IMR-90 (cell line): ENCODE data around the gene PPFIA1. TPM values are rescaled to one million over a fixed set of nuclear protein-coding genes. Genes with fewer than 3 reads are reported as not detected.

ENCODE experiments used
- ATAC-seq: fragments of 200-7000 bp; cut with Tn5 transposase; 2 replicates; pipeline ENCODE4 v1.9.1; 2020; ENCODE audit warnings: low read depth, mild to moderate bottlenecking, moderate library complexity
- BruUV-seq: library from RNA; stranded (reverse); fragments of 400-500 nt; replicated peaks from 2 replicates; lab custom pipeline; 2021; lab: Mats Ljungman, UMichigan
- CTCF ChIA-PET: fragments of 300-600 bp; formaldehyde crosslinking; extraction: SDS; loops from one replicate; lab custom pipeline; 2021; ENCODE audit warnings: antibody characterized with exemption; lab: Yijun Ruan, JAX
- POLR2A ChIA-PET: fragments of 300-600 bp; sonication (Branson Sonifier 250); formaldehyde crosslinking; loops from one replicate; lab custom pipeline; 2022; ENCODE audit warnings: antibody characterized with exemption; ENCODE audit not compliant: unreplicated experiment; lab: Charles Lee
- DNase-seq: peaks from one replicate; pipeline ENCODE4 v3.0.0; 2013
- H2AFZ ChIP-seq: replicated peaks from 2 replicates; pipeline ENCODE3; 2013; ENCODE audit warnings: low read length, mild to moderate bottlenecking; ENCODE audit not compliant: poor library complexity
- H2AK5ac ChIP-seq: 2 replicates; pipeline ENCODE4 v1.6.1; 2013; ENCODE audit warnings: low read depth, low read length, inconsistent platforms
- H2AK9ac ChIP-seq: replicated peaks from 2 replicates; pipeline ENCODE3; 2013; ENCODE audit warnings: mild to moderate bottlenecking, low read depth, low read length, moderate library complexity; ENCODE audit not compliant: poor library complexity
- H2BK120ac ChIP-seq: 2 replicates; pipeline ENCODE4 v1.6.1; 2013; ENCODE audit warnings: low read depth, low read length, inconsistent platforms
- H2BK15ac ChIP-seq: 3 replicates; pipeline ENCODE4 v1.6.1; 2013; ENCODE audit warnings: low read depth, low read length, inconsistent platforms
- H2BK20ac ChIP-seq: 2 replicates; pipeline ENCODE4 v1.6.1; 2013; ENCODE audit warnings: low read depth, mild to moderate bottlenecking, inconsistent platforms, low read length, moderate library complexity
- H2BK5ac ChIP-seq: 2 replicates; pipeline ENCODE4 v1.6.1; 2013; ENCODE audit warnings: mild to moderate bottlenecking, low read depth, low read length, inconsistent platforms; ENCODE audit not compliant: poor library complexity, severe bottlenecking
- H3K14ac ChIP-seq: replicated peaks from 2 replicates; pipeline ENCODE4 v1.6.1; 2013; ENCODE audit warnings: low read depth, low read length, inconsistent platforms
- H3K18ac ChIP-seq: 2 replicates; pipeline ENCODE4 v1.6.1; 2013; ENCODE audit warnings: low read depth, low read length, control low read depth
- H3K23ac ChIP-seq: 2 replicates; pipeline ENCODE4 v1.6.1; 2013; ENCODE audit warnings: low read depth, low read length, inconsistent platforms
- H3K27ac ChIP-seq: 2 replicates; pipeline ENCODE4 v1.5.1; 2013; ENCODE audit warnings: mild to moderate bottlenecking, control low read depth, low read length; ENCODE audit not compliant: insufficient read depth
- H3K27me3 ChIP-seq: 2 replicates; pipeline ENCODE4 v1.6.1; 2013; ENCODE audit warnings: low read length; ENCODE audit not compliant: control insufficient read depth, insufficient read depth
- H3K36me3 ChIP-seq: 2 replicates; pipeline ENCODE4 v1.6.1; 2013; ENCODE audit warnings: low read length, mixed read lengths; ENCODE audit not compliant: control insufficient read depth, insufficient read depth
- H3K4ac ChIP-seq: 2 replicates; pipeline ENCODE4 v1.6.1; 2013; ENCODE audit warnings: low read depth, low read length, inconsistent platforms
- H3K4me1 ChIP-seq: 2 replicates; pipeline ENCODE4 v1.6.1; 2013; ENCODE audit warnings: low read length, mixed read lengths; ENCODE audit not compliant: control insufficient read depth, insufficient read depth
- H3K4me2 ChIP-seq: 2 replicates; pipeline ENCODE4 v1.6.1; 2013; ENCODE audit warnings: low read depth, mild to moderate bottlenecking, control low read depth, low read length, moderate library complexity
- H3K4me3 ChIP-seq: 2 replicates; pipeline ENCODE4 v1.5.1; 2013; ENCODE audit warnings: low read depth, mild to moderate bottlenecking, control low read depth, low read length, moderate library complexity; ENCODE audit not compliant: insufficient read depth
- H3K56ac ChIP-seq: 2 replicates; pipeline ENCODE4 v1.6.1; 2013; ENCODE audit warnings: low read length, inconsistent platforms; ENCODE audit not compliant: insufficient read depth; ENCODE audit errors: extremely low read depth
- H3K79me1 ChIP-seq, 2 experiments: 2 replicates each; pipeline ENCODE4 v1.6.1; 2013; ENCODE audit warnings: low read length in 2 of 2, inconsistent platforms in 1 of 2, low read depth in 1 of 2
- H3K9ac ChIP-seq: 2 replicates; pipeline ENCODE4 v1.6.1; 2013; ENCODE audit warnings: low read depth, low read length, control low read depth
- H3K9me1 ChIP-seq: 2 replicates; pipeline ENCODE4 v1.6.1; 2013; ENCODE audit warnings: low read length, inconsistent platforms; ENCODE audit not compliant: insufficient read depth
- H3K9me3 ChIP-seq: 2 replicates; pipeline ENCODE4 v1.6.1; 2013; ENCODE audit warnings: low read length; ENCODE audit not compliant: control insufficient read depth, insufficient read depth
- H4K20me1 ChIP-seq: 2 replicates; pipeline ENCODE4 v1.6.1; 2013; ENCODE audit warnings: low read length, inconsistent platforms; ENCODE audit not compliant: insufficient read depth
- H4K5ac ChIP-seq: 2 replicates; pipeline ENCODE4 v1.6.1; 2013; ENCODE audit warnings: mild to moderate bottlenecking, low read depth, low read length, control low read depth
- H4K8ac ChIP-seq, 2 experiments: 2 replicates each; pipeline ENCODE4 v1.6.1; 2013; ENCODE audit warnings: low read depth in 2 of 2, low read length in 2 of 2, control low read depth in 1 of 2, inconsistent platforms in 1 of 2
- H4K91ac ChIP-seq: 2 replicates; pipeline ENCODE4 v1.6.1; 2013; ENCODE audit warnings: low read depth, low read length, inconsistent platforms; ENCODE audit not compliant: insufficient read depth
- CEBPB ChIP-seq: IDR thresholded peaks from 2 replicates; pipeline ENCODE4 v1.6.1; 2012; ENCODE audit warnings: low read depth, low read length, improper control_type of control experiment
- ELK1 ChIP-seq: fragments of 150-350 bp; IDR thresholded peaks from 2 replicates; pipeline ENCODE4 v1.6.1; 2016; ENCODE audit warnings: low read depth, mild to moderate bottlenecking, low read length, moderate library complexity, borderline replicate concordance
- FOS ChIP-seq: fragments of 150-350 bp; IDR thresholded peaks from 2 replicates; pipeline ENCODE4 v1.6.1; 2016; ENCODE audit warnings: low read depth, low read length
- NFE2L2 ChIP-seq: fragments of 150-350 bp; IDR thresholded peaks from 2 replicates; pipeline ENCODE4 v1.6.1; 2016; ENCODE audit warnings: low read depth, mild to moderate bottlenecking, low read length
- RAD21 ChIP-seq: IDR thresholded peaks from 2 replicates; pipeline ENCODE4 v1.6.1; 2012; ENCODE audit warnings: low read length, improper control_type of control experiment
- RFX5 ChIP-seq: IDR thresholded peaks from 2 replicates; pipeline ENCODE4 v1.8.0; 2012; ENCODE audit warnings: low read depth, mild to moderate bottlenecking, low read length, moderate library complexity
- WGBS, 2 experiments: methylation state at CpG; one replicate each; pipeline versions ENCODE4 v1.1.5 to v1.1.7; 2013; ENCODE audit warnings: missing lambda C conversion rate in 2 of 2; ENCODE audit not compliant: insufficient read length in 1 of 2; ENCODE audit errors: extremely low coverage in 2 of 2; 5-methylcytosine and 5-hydroxymethylcytosine counted together
- dilution Hi-C: fragments of 300-500 bp; cut with HindIII; formaldehyde crosslinking; loops from one replicate; pipeline ENCODE4 v1.14.3; 2018; ENCODE audit warnings: low sequenced_read_pairs; ENCODE audit not compliant: unreplicated experiment
- in situ Hi-C: fragments of 300-500 bp; cut with MboI; formaldehyde crosslinking; loops from 3 replicates; pipeline ENCODE4 v1.14.3; 2019; ENCODE audit warnings: low sequenced_read_pairs, inconsistent platforms, mixed read lengths
- intact Hi-C: fragments of 100-400 bp; cut with micrococcal nuclease; formaldehyde crosslinking; loops from 2 replicates; pipeline ENCODE4 v1.10.0; 2022
- polyA plus RNA-seq, 3 experiments: library from polyadenylated mRNA; depleted of rRNA; stranded (reverse); fragments of >200 nt; gene quantifications; 2 replicates each; pipeline ENCODE4 v1.2.3, GENCODE V29; 2012; ENCODE audit warnings: low replicate concordance in 1 of 3
- total RNA-seq: library from RNA; depleted of rRNA; stranded (reverse); fragments of >200 nt; gene quantifications from 2 replicates; pipeline ENCODE4 v1.2.3, GENCODE V29; 2012
- TF ChIP-seq, protein P1 (sequence below): fragments of 150-350 bp; IDR thresholded peaks from 2 replicates; pipeline ENCODE4 v1.6.1; 2017; ENCODE audit warnings: mild to moderate bottlenecking, antibody characterized with exemption, low read length, low read depth
- TF ChIP-seq, protein P2 (sequence below): conservative IDR thresholded peaks from 2 replicates; pipeline ENCODE4 v1.5.1; 2012; ENCODE audit warnings: mild to moderate bottlenecking, low read depth, low read length, improper control_type of control experiment

The PPFIA1 gene
- total and polyA plus RNA-seq, 2 of the 4 experiments (the other 2 are of a cell fraction), result 25.6 to 37.2 TPM

DNA sequence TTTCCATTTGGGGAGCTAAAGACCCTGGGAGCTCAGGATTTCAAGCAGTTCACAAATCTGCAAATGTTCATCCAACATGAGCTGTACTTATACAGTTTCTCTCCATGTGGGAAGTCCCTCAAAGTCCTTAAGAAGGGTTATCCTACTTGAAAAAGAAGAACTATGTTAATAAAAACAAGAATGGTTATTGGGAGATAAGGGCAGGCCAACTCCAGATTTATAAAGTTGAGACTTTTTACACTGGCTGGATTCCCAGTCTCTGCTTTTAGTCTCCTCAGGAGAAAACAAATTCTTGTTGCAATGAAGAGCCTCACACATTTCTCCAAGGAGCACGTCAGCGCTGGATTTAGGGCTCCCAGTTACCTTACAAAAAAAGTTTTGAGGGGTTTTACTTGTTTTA, 93.7 kb downstream of the PPFIA1 start:
- CTCF ChIA-PET, result no interaction called here
- Histone ChIP-seq H3K18ac (no peak overlapping the region), H3K4me3 (no peak overlapping the region), H3K4ac (no peak overlapping the region), H4K91ac (no peak overlapping the region), H4K8ac (no peak overlapping the region), H3K27me3 (no peaks in the 10 kb centered on the region), H3K23ac (no peak overlapping the region), H3K9ac (no peak overlapping the region), H2BK5ac (no peak overlapping the region), H2BK15ac (no peak overlapping the region), H4K5ac (no peak overlapping the region), H3K27ac (no peak overlapping the region), H3K56ac (no peak overlapping the region), H2AFZ (no peak overlapping the region), H3K9me1 (peaks cover 12% of the 10 kb centered on the region; the same call in 1 of the 2 replicates), H3K4me2 (no peak overlapping the region), H2BK120ac (no peak overlapping the region), H2BK20ac (no peak overlapping the region), H3K14ac (no peak overlapping the region), H3K79me1 (peaks cover 5 to 20% of the 10 kb centered on the region in 2 experiments; a peak in 3 of 4 replicates), H4K20me1 (peaks cover 17% of the 10 kb centered on the region), H3K36me3 (peaks cover 32% of the 10 kb centered on the region), H3K4me1 (peaks cover 7% of the 10 kb centered on the region), H2AK9ac (no peak overlapping the region), H2AK5ac (no peak overlapping the region), H3K9me3 (no peaks in the 10 kb centered on the region)
- POLR2A ChIA-PET, result no interaction called here
- in situ Hi-C loops, result no loop called here
- dilution Hi-C loops, result no loop called here
- WGBS, 2 experiments, result no CpG with 5 or more reads among the region's 2 CpGs
- BruUV-seq, result no TSS peak
- DNase-seq (peak; percentile 31), ATAC-seq (no peak)
- no peak for TF ChIP-seq NFE2L2
- no peak for TF ChIP-seq FOS
- TF ChIP-seq RAD21, result no peak
- TF ChIP-seq, protein P1, sequence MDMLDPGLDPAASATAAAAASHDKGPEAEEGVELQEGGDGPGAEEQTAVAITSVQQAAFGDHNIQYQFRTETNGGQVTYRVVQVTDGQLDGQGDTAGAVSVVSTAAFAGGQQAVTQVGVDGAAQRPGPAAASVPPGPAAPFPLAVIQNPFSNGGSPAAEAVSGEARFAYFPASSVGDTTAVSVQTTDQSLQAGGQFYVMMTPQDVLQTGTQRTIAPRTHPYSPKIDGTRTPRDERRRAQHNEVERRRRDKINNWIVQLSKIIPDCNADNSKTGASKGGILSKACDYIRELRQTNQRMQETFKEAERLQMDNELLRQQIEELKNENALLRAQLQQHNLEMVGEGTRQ, result no peak
- TF ChIP-seq, protein P2, sequence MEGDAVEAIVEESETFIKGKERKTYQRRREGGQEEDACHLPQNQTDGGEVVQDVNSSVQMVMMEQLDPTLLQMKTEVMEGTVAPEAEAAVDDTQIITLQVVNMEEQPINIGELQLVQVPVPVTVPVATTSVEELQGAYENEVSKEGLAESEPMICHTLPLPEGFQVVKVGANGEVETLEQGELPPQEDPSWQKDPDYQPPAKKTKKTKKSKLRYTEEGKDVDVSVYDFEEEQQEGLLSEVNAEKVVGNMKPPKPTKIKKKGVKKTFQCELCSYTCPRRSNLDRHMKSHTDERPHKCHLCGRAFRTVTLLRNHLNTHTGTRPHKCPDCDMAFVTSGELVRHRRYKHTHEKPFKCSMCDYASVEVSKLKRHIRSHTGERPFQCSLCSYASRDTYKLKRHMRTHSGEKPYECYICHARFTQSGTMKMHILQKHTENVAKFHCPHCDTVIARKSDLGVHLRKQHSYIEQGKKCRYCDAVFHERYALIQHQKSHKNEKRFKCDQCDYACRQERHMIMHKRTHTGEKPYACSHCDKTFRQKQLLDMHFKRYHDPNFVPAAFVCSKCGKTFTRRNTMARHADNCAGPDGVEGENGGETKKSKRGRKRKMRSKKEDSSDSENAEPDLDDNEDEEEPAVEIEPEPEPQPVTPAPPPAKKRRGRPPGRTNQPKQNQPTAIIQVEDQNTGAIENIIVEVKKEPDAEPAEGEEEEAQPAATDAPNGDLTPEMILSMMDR, result no peak
- no peak for TF ChIP-seq CEBPB
- no peak for TF ChIP-seq RFX5
- no peak for TF ChIP-seq ELK1
- intact Hi-C loops, result no loop called here
